GM18870 (cell line): ENCODE data around the gene CDH4.

ENCODE experiments used
- ATAC-seq: cut with Tn5 transposase; IDR thresholded peaks from one replicate; pipeline ENCODE4 v1.9.1; 2021; ENCODE audit warnings: moderate library complexity; ENCODE audit not compliant: unreplicated experiment

The CDH4 gene

DNA sequence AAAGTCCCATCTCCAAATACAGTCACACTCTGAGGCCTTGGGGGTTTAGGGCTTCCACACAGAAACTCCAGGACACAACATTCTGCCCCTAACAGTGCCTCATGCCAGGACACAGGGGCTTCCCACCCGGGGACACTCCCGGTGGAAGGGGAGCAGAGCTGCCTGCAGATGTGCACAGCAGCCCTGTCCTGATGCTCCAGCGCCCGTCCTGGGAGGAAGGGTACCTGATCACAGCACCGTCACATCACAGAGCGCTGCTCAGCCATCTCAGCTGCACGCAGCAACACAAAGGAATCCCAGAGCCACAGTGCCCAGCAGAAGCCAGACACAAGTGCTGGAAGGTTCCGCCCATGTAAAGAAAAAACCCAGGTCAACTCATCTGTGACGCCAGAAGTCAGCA, 657.0 kb downstream of the CDH4 start:
- ATAC-seq = no peak

GRCh38 chr20:61909821-61910220, 657.8 kb downstream of the CDH4 start:
- ATAC-seq = no peak

DNA sequence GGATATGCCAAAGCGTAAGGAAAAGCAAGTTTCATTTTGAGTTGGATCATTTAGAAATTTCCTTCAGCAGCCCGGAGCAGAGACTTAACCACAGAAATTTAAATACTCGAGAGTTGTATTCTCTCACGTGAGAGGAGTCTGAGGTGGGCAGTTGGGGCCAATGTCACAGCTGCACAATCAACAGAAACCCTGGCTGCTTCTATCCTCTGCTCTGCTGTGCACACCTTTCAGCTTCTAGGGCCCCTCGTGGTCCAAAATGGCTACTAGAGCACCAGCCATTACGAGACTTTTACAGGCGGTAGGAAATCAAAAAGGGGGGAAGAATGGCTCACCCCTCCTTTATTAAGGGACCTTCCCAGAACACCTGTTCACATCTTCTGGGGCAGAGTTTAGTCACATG, 659.8 kb downstream of the CDH4 start:
- no peak for ATAC-seq

- ATAC-seq = no peak
These were observed 660.8 kb downstream of the CDH4 start for GRCh38 chr20:61912665-61913422.

- no peak for ATAC-seq
These were observed 661.6 kb downstream of the CDH4 start for GRCh38 chr20:61913423-61914225.

DNA sequence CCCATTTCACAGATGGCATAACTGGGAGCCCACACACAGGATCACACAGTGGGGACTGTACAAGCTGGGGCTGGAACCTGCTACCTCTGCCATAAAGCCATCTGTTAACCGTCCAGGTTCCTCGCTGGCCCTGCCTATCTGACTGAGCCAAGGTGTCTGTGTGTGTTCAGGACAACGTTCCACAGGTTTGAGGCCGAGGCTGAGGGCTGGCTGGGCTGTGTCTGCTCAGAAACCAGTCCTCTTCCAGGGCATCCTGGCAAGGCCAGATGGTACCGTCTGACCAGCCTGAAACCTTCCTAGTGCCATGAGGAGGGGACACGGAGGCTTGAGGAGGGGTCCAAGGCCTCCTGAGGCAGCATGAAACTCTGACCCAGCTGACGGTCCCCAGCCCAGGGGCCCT, 663.0 kb downstream of the CDH4 start:
- no peak for ATAC-seq

DNA sequence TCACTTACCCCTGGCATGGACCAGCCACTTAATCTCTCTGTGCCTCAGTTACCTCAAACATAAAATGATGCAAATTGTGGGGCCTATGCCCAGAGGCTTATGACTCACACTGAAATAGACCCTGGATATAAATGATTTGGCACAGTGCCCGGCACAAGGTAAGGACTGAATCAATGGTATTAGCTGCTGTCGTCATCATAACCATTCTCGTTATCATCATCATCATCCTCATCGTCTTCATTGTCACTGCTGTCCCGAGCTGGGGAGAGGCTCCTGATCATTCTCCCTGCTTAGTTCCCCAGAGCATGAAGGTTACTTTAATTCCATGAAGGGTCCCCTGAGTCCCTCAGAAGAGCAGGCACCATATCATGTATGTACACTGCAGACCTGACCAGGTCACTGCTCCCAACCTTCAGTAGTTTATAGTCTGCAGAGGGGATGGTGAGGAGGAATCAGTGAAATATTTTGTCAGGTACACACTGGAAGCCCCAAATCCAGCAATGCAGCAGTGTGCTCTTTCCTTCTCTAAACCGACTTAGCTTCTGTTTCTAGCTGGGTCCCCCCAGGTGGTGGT, 664.3 kb downstream of the CDH4 start:
- no peak for ATAC-seq

DNA sequence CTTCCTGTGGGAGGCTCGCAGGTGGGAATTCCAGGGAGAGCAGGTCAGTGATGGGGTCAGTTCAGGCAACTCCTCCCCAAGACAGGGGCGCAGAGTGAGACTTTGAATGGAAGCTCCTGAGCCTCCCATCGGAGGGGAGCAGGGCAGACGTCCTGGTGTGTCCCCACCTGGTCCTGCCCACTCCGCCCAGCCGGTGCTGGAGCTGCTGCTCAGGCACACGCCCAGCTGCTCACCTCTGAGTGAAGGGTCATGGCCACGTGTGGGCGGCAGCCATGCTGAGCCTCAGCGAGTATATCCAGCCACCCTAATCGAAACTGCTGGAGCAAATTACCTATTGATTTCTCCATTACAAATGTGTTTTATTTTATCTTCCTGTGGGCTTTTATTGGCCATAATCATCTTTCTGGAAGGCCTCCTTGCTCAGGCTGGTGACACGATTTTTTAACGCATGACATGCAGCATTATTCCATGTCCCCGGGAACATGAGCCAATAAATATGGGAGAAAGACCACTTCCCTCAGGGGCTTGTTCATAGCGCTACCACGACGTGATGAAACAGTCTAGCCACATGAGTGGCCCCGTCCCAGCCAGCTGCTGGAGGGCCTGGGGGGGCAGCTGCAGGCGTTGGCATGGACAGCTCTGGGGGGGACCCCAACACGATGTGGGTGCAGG, 665.5 kb downstream of the CDH4 start:
- no peak for ATAC-seq

DNA sequence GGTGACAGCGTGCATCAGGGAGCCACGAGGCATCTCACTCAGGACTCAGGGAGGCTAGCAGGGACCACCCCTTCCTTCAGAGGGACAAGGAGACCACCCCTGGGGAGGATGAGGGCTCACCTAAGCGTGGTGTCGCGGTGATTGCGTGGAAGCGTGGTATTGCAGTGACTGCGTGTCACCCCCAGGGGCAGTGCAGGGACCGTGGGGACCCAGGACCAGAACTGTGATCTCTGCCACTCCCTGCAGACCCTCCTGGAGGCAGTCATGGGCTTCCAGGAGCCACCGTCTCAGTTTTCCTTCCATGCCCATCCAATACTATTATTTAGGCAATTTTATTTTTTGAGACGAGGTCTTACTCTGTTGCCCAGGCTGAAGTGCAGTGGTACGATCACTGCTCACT, 666.5 kb downstream of the CDH4 start:
- ATAC-seq = no peak

DNA sequence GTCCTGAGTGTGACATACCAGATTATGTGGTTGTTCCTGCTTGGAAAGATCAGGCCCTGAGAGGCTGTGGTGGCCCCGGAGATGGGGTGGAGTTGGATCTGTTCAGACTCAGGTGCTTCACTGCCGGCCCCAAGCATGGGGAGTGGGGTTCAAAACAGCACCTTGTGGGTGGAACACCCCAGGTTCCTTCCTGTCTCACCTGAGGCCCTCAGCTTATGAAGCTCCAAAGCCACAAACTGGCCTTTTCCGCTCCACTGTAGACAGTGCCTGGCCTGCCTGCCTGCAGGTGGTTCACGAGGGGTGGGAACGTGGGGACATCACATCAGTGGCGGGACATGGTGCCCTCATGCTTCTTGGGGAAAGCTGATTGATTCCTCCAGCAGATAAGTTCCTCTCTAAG, 667.2 kb downstream of the CDH4 start:
- no peak for ATAC-seq

DNA sequence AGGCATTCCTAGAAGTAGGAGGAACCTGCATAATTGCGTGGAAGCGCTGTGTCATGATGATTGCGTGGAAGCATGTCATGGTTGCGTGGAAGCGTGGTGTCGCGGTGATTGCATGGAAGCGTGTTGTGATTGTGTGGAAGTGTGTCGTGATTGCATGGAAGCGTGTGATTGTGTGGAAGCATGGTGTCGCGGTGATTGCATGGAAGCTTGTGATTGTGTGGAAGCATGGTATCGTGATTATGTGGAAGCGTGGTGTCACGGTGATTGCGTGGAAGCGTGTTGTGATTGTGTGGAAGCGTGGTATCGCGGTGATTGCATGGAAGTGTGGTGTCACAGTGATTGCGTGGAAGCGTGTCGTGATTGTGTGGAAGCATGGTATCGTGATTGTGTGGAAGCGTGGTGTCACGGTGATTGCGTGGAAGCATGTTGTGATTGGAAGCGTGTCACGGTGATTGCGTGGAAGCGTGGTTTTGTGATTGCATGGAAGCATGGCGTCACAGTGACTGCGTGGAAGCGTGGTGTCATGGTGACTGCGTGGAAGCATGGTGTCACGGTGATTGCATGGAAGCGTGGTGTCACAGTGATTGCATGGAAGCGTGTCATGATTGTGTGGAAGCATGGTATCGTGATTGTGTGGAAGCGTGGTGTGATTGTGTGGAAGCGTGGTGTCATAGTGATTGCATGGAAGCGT, 667.8 kb downstream of the CDH4 start:
- ATAC-seq = no peak

- no peak for ATAC-seq
These were observed 670.4 kb downstream of the CDH4 start for GRCh38 chr20:61922411-61922810.

GRCh38 chr20:61922936-61923335, 670.9 kb downstream of the CDH4 start:
- no peak for ATAC-seq

- no peak for ATAC-seq
These were observed 671.5 kb downstream of the CDH4 start for GRCh38 chr20:61923371-61924166.

DNA sequence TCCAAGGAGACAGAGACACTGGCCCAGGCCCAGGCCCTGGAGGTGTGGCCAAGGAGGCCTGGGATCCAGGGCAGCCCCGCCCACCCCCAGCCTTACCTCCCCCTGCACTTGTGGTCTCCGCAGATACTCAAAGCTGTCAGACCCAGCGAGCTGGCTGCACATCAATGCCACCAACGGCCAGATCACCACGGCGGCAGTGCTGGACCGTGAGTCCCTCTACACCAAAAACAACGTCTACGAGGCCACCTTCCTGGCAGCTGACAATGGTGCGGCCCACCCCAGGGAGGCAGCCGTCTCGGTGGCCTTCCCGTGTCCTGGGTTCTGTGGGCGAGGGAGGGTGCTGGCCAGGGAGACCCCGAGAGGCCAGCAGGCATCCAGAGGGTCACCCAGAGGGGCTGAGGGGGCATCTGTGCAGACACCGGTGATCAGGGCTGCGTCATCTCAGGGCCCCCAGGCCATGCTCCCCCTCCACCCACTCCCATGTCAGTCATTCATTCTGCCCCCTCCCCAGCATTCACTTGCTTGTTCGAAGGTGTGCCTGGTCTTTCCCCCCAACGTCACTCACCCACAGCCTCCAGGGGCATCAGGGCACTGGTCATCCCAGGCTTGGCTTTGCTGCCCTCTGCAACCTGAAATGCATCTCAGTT, 672.3 kb downstream of the CDH4 start:
- ATAC-seq = no peak

GRCh38 chr20:61924858-61925554, 672.9 kb downstream of the CDH4 start:
- ATAC-seq = no peak

DNA sequence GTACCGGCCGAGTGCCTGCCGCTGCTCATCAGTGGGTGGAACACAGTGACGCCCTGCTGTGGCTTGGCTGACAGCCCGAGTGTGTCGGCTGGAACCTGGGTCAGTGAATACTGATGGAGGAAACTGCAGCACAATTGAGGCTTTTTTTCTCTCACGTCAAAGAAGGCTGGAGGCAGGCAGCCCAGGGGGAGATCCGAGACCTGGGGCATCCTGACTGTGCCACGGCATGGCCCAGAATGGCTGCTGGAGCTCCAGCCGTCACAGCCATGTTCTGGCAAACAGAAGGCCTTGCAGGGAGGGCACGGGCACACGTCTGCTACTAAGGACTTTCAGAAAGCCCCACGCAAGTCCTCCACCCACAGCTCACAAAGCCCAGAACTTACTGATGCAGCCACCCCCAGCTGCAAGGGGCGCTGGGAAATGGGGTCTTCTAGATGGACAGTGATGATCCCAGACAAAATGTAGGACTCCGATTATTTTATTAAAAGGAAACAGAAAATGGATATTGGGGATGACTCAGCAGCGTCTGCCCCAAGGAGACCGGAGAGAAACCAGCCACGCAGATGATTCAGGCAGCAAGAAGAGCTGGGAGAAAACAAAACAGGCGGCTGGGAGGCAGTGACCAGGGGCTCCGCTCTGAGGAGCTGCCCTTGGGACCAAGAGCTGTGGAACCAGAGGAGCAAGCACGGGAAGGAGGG, 673.6 kb downstream of the CDH4 start:
- ATAC-seq = no peak

GRCh38 chr20:61926253-61926613, 674.2 kb downstream of the CDH4 start:
- ATAC-seq = no peak

DNA sequence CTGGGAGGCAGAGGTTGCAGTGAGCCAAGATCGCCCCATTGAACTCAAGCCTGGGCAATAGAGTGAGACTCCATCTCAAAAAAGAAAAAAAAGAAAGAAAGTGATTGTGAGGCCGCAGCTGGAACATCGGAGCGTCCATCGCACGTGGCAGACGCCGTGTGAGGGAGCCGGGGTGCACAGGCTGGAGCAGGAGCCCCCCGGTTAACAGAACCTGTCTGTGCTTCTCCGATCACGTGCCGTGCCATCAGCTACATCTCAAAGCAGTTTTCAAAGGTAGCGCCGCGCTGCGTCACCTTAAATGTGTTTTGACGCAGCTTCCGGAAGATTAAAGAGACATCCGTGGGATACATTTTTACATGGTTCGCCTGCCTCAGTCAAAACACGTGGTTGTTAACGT, 674.7 kb downstream of the CDH4 start:
- ATAC-seq = no peak
